ENCODE measurements around the gene HPCAL1. TPM values are rescaled to one million over a fixed set of nuclear protein-coding genes. Genes with fewer than 3 reads are reported as not detected.

HPCAL1 gene
- total RNA-seq, 1 donor from 2014 or later: 34.6 TPM

DNA sequence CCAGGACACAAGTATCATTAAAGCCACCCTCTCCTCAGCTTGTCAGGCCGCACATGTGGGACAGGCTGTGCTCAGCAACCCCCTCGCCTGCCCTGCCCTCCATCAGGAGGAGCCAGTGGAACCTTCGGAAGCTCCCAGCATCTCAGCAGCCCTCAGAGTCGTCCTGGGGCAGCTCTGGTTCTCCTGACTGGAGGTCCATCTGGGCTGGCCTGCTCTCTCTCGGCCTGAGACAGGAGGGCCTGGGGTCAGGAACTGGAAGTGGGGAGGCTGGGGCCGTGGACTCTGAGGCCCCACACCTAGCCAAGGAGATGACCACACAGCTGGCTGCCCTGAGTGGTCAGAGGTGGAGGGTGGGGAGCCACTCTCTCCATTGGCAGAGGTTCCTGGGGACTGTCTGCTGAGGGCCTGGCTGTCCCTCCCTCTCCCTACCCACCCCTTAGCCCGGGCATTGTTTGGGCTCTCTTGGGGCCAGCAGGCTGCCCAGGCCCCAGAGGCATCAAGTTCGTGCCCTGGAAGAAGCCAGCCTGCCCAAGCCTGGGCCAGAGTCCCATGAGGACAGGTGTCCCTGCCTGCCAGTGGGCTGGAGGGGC, 122.3 kb downstream of the HPCAL1 start:
- H3K4me1 Mint-ChIP-seq (ENCODE audit: unreplicated experiment): no peaks in the 10 kb centered on the region
- no peak overlapping the region for H3K4me3 Mint-ChIP-seq (ENCODE audit: unreplicated experiment)
- no peak for DNase-seq (ENCODE audit: low spot score)
- peaks cover 11% of the 10 kb centered on the region for H3K36me3 Mint-ChIP-seq (ENCODE audit: low read depth, unreplicated experiment)
- no peak for TF ChIP-seq CTCF (IDR thresholded peaks at IDR 0.05; ENCODE audit: unreplicated experiment)
- peaks cover 8% of the 10 kb centered on the region for H3K27me3 Mint-ChIP-seq (ENCODE audit: unreplicated experiment)
- H3K27ac Mint-ChIP-seq (ENCODE audit: unreplicated experiment): no peak overlapping the region
- no peaks in the 10 kb centered on the region for H3K9me3 Mint-ChIP-seq (ENCODE audit: unreplicated experiment)

DNA sequence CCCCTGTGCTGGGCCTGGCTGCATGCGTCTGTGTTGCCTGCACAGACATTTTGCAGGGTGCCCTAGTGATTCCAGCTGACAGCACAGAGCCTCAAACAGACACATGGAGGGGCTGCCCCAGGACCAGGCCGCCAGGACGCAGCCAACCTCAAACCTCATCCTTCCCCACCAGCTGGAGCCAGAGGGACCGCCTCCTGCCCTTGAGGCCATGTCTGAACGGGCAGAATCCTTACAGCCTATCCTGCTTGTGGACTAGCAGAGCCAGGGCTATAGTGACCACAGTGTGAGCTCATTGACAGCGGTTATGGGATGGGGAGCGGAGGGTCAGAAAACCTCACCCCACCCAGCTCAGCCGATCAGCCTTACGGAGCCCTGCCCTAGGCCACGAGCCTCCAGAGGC, 123.0 kb downstream of the HPCAL1 start:
- no peak for TF ChIP-seq CTCF (IDR thresholded peaks at IDR 0.05; ENCODE audit: unreplicated experiment)
- Mint-ChIP-seq H3K27ac (ENCODE audit: unreplicated experiment) (no peak overlapping the region), H3K27me3 (ENCODE audit: unreplicated experiment) (peaks cover 12% of the 10 kb centered on the region), H3K4me3 (ENCODE audit: unreplicated experiment) (no peak overlapping the region), H3K4me1 (ENCODE audit: unreplicated experiment) (no peaks in the 10 kb centered on the region), H3K36me3 (ENCODE audit: low read depth, unreplicated experiment) (peaks cover 11% of the 10 kb centered on the region), H3K9me3 (ENCODE audit: unreplicated experiment) (no peaks in the 10 kb centered on the region)
- DNase-seq (ENCODE audit: low spot score): no peak

DNA sequence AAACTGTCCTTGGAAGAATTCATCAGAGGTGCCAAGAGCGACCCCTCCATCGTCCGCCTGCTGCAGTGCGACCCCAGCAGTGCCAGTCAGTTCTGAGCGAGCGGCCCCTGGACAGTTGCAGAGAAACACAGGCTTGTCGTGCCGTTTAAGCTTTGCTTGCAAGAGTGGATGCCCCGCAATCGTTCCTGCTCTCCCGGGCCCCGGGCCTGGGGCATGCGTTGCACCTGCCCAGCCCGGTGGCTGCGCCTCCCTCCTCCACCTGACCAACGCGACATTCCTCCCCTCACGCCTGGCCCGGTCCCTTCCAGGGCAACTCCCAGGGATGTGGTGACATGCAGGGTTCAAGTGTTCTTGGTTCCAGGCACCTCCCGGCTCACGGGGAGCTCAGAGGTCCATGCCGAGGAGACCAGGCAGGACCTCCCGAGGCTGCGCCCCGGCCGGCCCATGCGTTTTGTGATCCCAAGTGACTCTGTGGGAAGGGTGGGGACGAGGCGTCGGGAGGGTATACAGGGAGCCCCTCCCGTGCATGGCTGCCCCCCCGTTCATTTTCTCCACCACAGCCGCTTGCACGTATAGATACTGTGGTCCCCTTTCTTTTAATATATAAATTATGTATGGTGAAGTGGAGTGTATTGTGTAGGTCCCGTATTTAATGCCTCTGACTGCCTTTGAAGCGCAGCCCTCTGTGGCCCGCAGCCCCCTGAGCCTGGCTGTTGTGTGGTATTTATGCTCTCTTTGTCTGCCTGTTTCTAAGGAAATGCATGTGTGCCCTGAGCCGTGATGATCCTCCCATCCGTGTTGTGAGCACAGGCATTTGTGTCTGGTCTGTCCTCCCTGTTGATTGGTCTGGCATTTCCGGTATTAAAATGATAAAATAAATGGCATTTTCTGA, 124.3 kb downstream of the HPCAL1 start:
- no peak overlapping the region for H3K27ac Mint-ChIP-seq (ENCODE audit: unreplicated experiment)
- no peaks in the 10 kb centered on the region for H3K4me1 Mint-ChIP-seq (ENCODE audit: unreplicated experiment)
- no peak overlapping the region for H3K4me3 Mint-ChIP-seq (ENCODE audit: unreplicated experiment)
- TF ChIP-seq CTCF (IDR thresholded peaks at IDR 0.05; ENCODE audit: unreplicated experiment): no peak
- no peak for DNase-seq (ENCODE audit: low spot score)
- H3K36me3 Mint-ChIP-seq (ENCODE audit: low read depth, unreplicated experiment): peaks cover 9% of the 10 kb centered on the region
- peaks cover 12% of the 10 kb centered on the region for H3K27me3 Mint-ChIP-seq (ENCODE audit: unreplicated experiment)
- no peaks in the 10 kb centered on the region for H3K9me3 Mint-ChIP-seq (ENCODE audit: unreplicated experiment)

GRCh38 chr2:10427618-10427949, 124.9 kb downstream of the HPCAL1 start:
- Mint-ChIP-seq H3K4me1 (ENCODE audit: unreplicated experiment) (no peaks in the 10 kb centered on the region), H3K4me3 (ENCODE audit: unreplicated experiment) (no peak overlapping the region), H3K27ac (ENCODE audit: unreplicated experiment) (no peak overlapping the region), H3K9me3 (ENCODE audit: unreplicated experiment) (no peaks in the 10 kb centered on the region), H3K27me3 (ENCODE audit: unreplicated experiment) (peaks cover 10% of the 10 kb centered on the region), H3K36me3 (ENCODE audit: low read depth, unreplicated experiment) (peaks cover 3% of the 10 kb centered on the region)
- TF ChIP-seq CTCF (IDR thresholded peaks at IDR 0.05; ENCODE audit: unreplicated experiment): no peak
- DNase-seq (ENCODE audit: low spot score): no peak

DNA sequence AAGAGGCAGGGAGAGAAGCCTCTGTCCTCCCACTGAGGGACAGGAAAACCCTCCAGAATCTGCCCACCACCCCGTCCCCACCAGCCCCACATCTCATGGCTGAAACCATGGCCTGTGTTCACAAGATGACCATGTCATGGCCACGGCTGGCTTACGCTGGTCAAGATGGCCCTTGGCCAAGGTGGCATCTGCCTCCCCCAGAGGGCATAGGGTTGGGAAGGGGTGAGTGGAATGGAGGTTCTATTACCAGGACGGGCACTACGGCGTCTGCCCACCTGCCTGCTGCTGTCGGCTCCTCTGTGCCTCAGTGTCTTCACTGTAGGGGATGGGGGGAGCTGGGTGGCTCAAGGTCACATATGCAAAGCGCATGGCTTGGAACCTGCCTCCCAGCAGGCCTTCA, 125.7 kb downstream of the HPCAL1 start:
- no peak for DNase-seq (ENCODE audit: low spot score)
- H3K36me3 Mint-ChIP-seq (ENCODE audit: low read depth, unreplicated experiment): peaks cover 7% of the 10 kb centered on the region

More for the DNA sequence above, 125.7 kb downstream of the HPCAL1 start:
- Mint-ChIP-seq H3K4me3 (ENCODE audit: unreplicated experiment) (no peak overlapping the region), H3K27me3 (ENCODE audit: unreplicated experiment) (peaks cover 10% of the 10 kb centered on the region), H3K27ac (ENCODE audit: unreplicated experiment) (no peak overlapping the region), H3K9me3 (ENCODE audit: unreplicated experiment) (no peaks in the 10 kb centered on the region), H3K4me1 (ENCODE audit: unreplicated experiment) (peaks cover 1% of the 10 kb centered on the region)
- TF ChIP-seq CTCF (IDR thresholded peaks at IDR 0.05; ENCODE audit: unreplicated experiment): no peak

Data from endothelial cell (in vitro differentiated cells).